ENCODE measurements around the gene RGS6.

- no peak for TF ChIP-seq ZNF274 (IDR thresholded peaks at IDR 0.05; ENCODE audit: low read depth, low read length)
- no peak for TF ChIP-seq YY1 (IDR thresholded peaks at IDR 0.05; ENCODE audit: insufficient read depth, insufficient read length)
- TF ChIP-seq SUZ12 (IDR thresholded peaks at IDR 0.05; ENCODE audit: extremely low read depth, insufficient read depth, insufficient read length), result no peak
Measured at GRCh38 chr14:72177251-72177650, 245.0 kb downstream of the RGS6 start.
